Activated CD8-positive, alpha-beta memory T cell treated with anti-CD3 and anti-CD28 coated beads, Interleukin-2, amount 50 U/mL, for 1 hour (primary cell): ENCODE data around the gene CERS1.

Experiments used
- DNase-seq: peaks from one replicate; pipeline ENCODE4 v3.0.0-alpha.2; 2020; ENCODE audit errors: extremely low read depth

CERS1 gene

DNA sequence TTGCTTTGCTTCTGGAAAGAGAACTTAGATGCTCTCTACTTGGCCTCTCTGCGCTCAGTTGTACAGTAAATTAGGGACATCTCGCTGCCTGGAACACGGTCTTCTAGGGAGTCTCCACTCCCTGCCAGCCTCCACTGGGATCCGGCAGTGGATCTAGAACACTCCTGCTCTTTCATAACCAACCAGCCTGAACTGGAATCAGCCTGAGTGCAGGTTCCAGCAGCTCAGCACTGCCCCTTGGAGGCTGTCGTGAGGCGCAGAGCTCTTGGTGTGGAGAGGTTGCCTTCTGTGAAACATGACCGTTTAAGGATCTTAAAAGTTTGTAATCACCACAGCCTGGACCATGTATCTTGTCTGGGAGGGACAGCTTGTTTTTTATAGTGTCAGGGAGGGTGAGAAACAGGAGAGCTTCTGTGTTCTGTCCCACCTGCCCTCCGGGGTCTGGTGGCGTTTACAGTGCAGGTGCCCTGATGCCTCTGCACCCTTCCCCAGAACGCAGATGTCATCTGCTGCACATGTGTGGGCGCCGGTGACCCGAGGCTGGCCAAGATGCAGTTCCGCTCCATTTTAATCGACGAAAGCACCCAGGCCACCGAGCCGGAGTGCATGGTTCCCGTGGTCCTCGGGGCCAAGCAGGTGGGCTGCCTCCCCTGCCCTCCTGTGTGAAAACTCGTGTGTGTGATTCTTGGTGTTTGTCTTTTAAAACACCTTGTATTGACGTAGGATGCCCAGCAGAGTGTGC is 39.4 kb downstream of the CERS1 start:
- DNase-seq = no peak

DNA sequence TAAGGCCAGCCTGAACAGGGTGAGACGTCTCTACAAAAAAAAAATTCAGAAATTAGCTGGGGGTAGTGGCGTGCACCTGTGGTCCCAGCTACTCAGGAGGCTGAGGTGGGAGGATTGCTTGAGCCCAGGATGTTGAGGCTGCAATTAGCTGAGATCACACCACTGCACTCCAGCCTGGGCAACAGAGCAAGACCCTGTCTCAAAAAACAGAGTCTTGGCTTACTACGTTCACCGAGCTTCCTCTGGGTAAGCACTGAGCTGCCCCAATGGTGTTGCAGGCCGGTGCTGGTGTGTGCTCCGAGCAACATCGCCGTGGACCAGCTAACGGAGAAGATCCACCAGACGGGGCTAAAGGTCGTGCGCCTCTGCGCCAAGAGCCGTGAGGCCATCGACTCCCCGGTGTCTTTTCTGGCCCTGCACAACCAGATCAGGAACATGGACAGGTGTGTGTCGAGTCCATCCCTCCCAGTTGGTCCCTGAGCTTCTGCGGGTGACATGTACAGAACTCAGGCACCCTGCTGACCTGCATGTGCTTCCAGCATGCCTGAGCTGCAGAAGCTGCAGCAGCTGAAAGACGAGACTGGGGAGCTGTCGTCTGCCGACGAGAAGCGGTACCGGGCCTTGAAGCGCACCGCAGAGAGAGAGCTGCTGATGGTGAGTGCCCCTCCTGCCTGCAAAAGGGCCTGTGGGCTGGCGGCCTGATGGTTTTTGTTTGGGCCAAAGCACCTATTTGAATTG is 40.1 kb downstream of the CERS1 start:
- no peak for DNase-seq

- DNase-seq = no peak
Measured at GRCh38 chr19:18854982-18855381, 41.0 kb downstream of the CERS1 start.

GRCh38 chr19:18853755-18854427 is 42.1 kb downstream of the CERS1 start:
- no peak for DNase-seq

DNA sequence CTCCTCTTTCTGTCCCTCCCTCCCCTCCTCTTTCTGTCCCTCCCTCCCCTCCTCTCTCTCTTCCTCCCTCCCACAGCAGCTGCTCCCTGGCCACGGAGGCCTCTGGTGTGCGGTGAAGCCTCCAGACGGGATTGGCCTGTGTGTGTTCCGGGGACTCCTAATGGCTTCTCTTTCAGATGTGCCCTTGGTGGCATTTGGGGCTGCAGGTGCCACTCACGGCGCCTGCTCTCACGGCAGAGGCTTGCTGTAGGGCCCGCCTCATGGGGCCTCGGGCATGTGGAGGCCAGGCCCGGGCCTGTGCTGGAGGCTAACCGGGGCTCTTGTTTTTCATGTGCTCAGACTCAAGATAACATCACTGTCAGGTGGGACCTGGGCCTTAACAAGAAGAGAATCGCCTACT is 43.3 kb downstream of the CERS1 start:
- no peak for DNase-seq

DNA sequence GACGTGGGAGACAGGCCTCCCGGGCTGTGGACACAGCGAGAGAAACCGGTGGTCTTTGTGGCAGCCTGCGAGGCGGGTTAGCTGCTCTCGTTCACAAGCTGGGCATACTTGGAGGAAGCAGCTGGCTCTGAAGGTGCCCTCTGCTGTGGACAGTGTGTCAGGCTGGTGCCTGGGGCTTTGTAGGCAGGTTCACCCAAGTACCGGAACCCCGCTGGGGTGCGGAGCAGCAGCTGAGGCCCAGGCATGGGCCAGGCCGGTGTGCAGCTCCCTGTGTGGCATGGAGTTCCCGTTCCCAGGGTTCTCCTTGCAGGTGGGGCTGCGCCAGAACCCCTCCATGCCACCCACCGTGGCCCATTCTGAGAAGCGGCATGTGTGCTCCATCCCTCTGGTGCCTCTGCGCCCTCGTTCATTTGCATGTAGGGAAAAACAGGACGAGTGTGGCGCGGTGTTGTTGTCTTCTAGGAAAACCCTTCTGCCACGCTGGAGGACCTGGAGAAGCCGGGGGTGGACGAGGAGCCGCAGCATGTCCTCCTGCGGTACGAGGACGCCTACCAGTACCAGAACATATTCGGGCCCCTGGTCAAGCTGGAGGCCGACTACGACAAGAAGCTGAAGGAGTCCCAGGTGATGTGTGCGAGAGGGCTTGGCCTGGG is 44.2 kb downstream of the CERS1 start:
- DNase-seq = no peak

- DNase-seq = no peak
Measured at GRCh38 chr19:18850471-18851375, 45.2 kb downstream of the CERS1 start.

GRCh38 chr19:18849838-18850400 is 46.0 kb downstream of the CERS1 start:
- no peak for DNase-seq

- DNase-seq = no peak
Measured at GRCh38 chr19:18848878-18849661, 46.9 kb downstream of the CERS1 start.

- no peak for DNase-seq
Measured at GRCh38 chr19:18847549-18848463, 48.2 kb downstream of the CERS1 start.

DNA sequence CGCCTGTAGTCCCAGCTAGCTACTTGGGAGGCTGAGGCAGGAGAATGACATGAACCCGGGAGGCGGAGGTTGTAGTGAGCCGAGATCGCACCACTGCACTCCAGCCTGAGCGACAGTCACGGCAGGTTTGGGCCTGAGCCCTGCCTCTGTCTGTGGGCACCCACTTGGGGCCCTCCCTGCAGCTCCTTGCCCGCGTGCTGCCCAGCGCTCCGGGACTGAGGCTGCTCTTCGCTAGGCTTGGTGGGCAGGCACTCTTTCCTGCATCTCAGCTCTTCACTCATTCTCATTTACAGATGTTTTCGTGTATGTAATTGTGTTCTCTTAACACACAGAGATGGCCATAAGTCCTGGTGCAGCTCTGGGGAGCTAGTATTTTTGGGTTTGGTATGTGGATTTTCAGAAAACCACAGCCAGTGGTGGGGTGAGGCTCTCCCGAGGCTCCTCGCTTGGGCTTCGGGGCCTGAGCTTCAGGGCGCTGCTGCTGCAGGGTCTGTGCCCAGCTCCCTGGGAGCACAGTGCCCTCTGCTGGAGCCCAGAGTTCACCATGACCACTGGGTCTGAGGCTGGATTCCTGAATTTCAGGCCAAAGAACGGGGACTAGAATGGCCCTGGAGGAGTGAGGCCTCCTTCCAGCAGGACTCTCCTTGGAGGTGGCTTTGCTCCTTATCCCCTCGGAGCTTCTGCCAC is 49.0 kb downstream of the CERS1 start:
- no peak for DNase-seq

- no peak for DNase-seq
Measured at GRCh38 chr19:18845961-18846360, 50.0 kb downstream of the CERS1 start.

DNA sequence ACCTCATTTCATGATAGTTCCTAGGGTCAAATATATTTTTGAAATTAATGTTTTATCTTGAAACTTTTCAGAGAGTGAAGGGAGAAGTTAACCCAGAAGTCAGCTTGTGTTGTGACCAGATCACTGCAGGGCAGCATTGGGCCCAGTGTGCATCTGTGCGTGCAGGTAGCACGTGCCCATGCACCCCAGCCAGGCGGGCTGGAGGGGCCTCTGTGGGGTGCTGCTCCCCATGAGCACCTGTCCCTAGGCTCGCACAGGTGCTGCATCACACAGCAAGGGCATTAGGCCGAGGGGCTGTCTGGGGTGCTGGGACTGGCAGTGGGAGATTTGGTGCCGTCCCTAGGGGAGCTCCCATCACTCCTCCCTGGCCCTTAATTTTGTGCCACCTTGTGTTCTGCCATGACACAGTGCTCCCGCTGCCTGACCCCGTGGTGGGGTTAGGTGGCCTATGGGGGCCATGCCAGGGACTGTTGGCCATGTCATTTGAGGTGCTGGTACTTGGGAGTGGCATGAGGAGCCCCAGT is 51.1 kb downstream of the CERS1 start:
- DNase-seq = no peak

DNA sequence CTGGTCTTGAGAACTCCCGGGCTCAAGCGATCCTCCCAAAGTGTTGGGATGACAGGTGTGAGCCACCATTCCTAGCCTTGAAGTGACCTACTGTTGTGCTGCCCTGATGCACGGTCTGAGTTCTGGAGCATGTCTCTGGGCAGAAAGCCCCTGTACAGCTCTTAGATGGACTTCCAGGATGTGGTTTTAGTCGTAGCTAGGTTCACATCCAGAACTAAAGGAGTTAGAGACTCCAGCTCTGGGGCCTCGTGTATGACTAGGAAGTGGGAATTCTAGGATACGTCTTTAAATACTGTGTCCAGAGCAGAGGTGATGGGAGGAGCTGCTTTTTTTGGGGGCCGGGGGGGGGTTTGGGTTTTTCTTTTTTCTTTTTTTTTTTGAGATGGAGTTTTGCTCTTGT is 52.0 kb downstream of the CERS1 start:
- no peak for DNase-seq

- no peak for DNase-seq
Measured at GRCh38 chr19:18842166-18842565, 53.8 kb downstream of the CERS1 start.

GRCh38 chr19:18841400-18841799 is 54.6 kb downstream of the CERS1 start:
- DNase-seq = no peak

- no peak for DNase-seq
Measured at GRCh38 chr19:18840288-18841267, 55.4 kb downstream of the CERS1 start.
